GM04504 (cell line): ENCODE measurements around the gene TNC.
A peak's percentile ranks its signal among the peaks of the same experiment; 100 is the strongest.

ENCODE experiments used
- DNase-seq: peaks from one replicate; pipeline ENCODE4 v3.0.0-alpha.2; 2012; ENCODE audit warnings: low read depth

The TNC gene

GRCh38 chr9:115098226-115098965, 19.6 kb downstream of the TNC start:
- DNase-seq: no peak

GRCh38 chr9:115093520-115093919, 24.4 kb downstream of the TNC start:
- DNase-seq: no peak

- DNase-seq: no peak
These were observed 27.5 kb downstream of the TNC start for GRCh38 chr9:115090486-115090885.

- no peak for DNase-seq
These were observed 29.1 kb downstream of the TNC start for GRCh38 chr9:115088860-115089259.

- DNase-seq: no peak
These were observed 31.1 kb downstream of the TNC start for GRCh38 chr9:115086886-115087285.

GRCh38 chr9:115086461-115086860, 31.5 kb downstream of the TNC start:
- no peak for DNase-seq

GRCh38 chr9:115085773-115086377, 32.1 kb downstream of the TNC start:
- no peak for DNase-seq

GRCh38 chr9:115084709-115085108, 33.2 kb downstream of the TNC start:
- DNase-seq: no peak

GRCh38 chr9:115084157-115084556, 33.8 kb downstream of the TNC start:
- DNase-seq: no peak

- no peak for DNase-seq
These were observed 37.7 kb downstream of the TNC start for GRCh38 chr9:115080242-115080641.

GRCh38 chr9:115079156-115079555, 38.8 kb downstream of the TNC start:
- no peak for DNase-seq

GRCh38 chr9:115073456-115073855, 44.5 kb downstream of the TNC start:
- DNase-seq: no peak

GRCh38 chr9:115071176-115071575, 46.8 kb downstream of the TNC start:
- no peak for DNase-seq

- no peak for DNase-seq
These were observed 48.2 kb downstream of the TNC start for GRCh38 chr9:115069771-115070170.

- no peak for DNase-seq
These were observed 48.7 kb downstream of the TNC start for GRCh38 chr9:115069302-115069701.

GRCh38 chr9:115068031-115068430, 49.9 kb downstream of the TNC start:
- DNase-seq: no peak

GRCh38 chr9:115063058-115063845, 54.7 kb downstream of the TNC start:
- peak; percentile 28 for DNase-seq

GRCh38 chr9:115058684-115059315, 59.2 kb downstream of the TNC start:
- DNase-seq: peak; percentile 55

GRCh38 chr9:115058175-115058574, 59.8 kb downstream of the TNC start:
- DNase-seq: no peak

- no peak for DNase-seq
These were observed 60.4 kb downstream of the TNC start for GRCh38 chr9:115057559-115057958.

- no peak for DNase-seq
These were observed 67.9 kb downstream of the TNC start for GRCh38 chr9:115050002-115050490.

- DNase-seq: no peak
These were observed 71.1 kb downstream of the TNC start for GRCh38 chr9:115046824-115047223.
